Adipose tissue (tissue), 3 donors: ENCODE data around the gene HS2ST1. TPM values are rescaled to one million over a fixed set of nuclear protein-coding genes. Genes with fewer than 3 reads are reported as not detected.
"Not testable (repeated sequence)": the region's sequence is repeated elsewhere in the genome, so short reads cannot be mapped to it uniquely, and the experiment has no call there.

ENCODE experiments used
- H3K27ac ChIP-seq: one replicate; pipeline ENCODE4 v1.5.1; 2013; ENCODE audit warnings: low read depth, low read length
- WGBS, 3 donors: extraction: QIAGEN DNeasy Blood & Tissue Kit; methylation state at CpG; one replicate each; pipeline ENCODE4 v1.1.7; 2013; 5-methylcytosine and 5-hydroxymethylcytosine counted together
- polyA plus RNA-seq, 3 donors: library from polyadenylated mRNA; stranded (reverse); fragments of 200-250 nt; gene quantifications; one replicate each; pipeline ENCODE4 v1.2.3, GENCODE V29; 2013
- donor health status: healthy with polysubstance abuse.
- donor health status: Bipolar disorder and iron deficiency.
- donor health status: healthy.

Gene HS2ST1
- polyA plus RNA-seq, 3 donors, result 4.6 to 7.0 (median 4.9) TPM

- H3K27ac ChIP-seq, result no peak overlapping the region
- 90 to 92% (median 90%) methylated on average over 4 of the region's 4 CpGs for WGBS, 3 donors
Observed at GRCh38 chr1:86993269-86993985, 79.0 kb downstream of the HS2ST1 start.

GRCh38 chr1:86994061-86994460, 79.6 kb downstream of the HS2ST1 start:
- no peak overlapping the region for H3K27ac ChIP-seq

- 69 to 79% (median 70%) methylated on average over 1 of the region's 1 CpG for WGBS, 3 donors
Observed at GRCh38 chr1:86997538-86997937, 83.1 kb downstream of the HS2ST1 start.

GRCh38 chr1:86998280-86998679, 83.8 kb downstream of the HS2ST1 start:
- H3K27ac ChIP-seq, result no peak overlapping the region
- 95 to 98% (median 97%) methylated on average over 3 of the region's 3 CpGs for WGBS, 3 donors

More at GRCh38 chr1:86997538-86997937, 83.1 kb downstream of the HS2ST1 start:
- H3K27ac ChIP-seq, result no peak overlapping the region

GRCh38 chr1:86998727-86999126, 84.3 kb downstream of the HS2ST1 start:
- H3K27ac ChIP-seq, result no peak overlapping the region

- H3K27ac ChIP-seq, result no peak overlapping the region
- WGBS, 3 donors, result 39 to 52% (median 43%) methylated on average over 2 of the region's 2 CpGs
Observed at GRCh38 chr1:87000460-87000859, 86.0 kb downstream of the HS2ST1 start.

- no peak overlapping the region for H3K27ac ChIP-seq
- WGBS, 3 donors, result 88 to 98% (median 90%) methylated on average over 1 of the region's 1 CpG
Observed at GRCh38 chr1:87004857-87005256, 90.4 kb downstream of the HS2ST1 start.

GRCh38 chr1:87007323-87007722, 92.9 kb downstream of the HS2ST1 start:
- no peak overlapping the region for H3K27ac ChIP-seq
- WGBS, 3 donors, result 94 to 98% (median 97%) methylated on average over 1 of the region's 1 CpG

GRCh38 chr1:87013385-87013784, 99.0 kb downstream of the HS2ST1 start:
- H3K27ac ChIP-seq, result not testable (repeated sequence)

- no peak overlapping the region for H3K27ac ChIP-seq
- 51 to 67% (median 65%) methylated on average over 4 of the region's 4 CpGs for WGBS, 3 donors
Observed at GRCh38 chr1:87017998-87018672, 103.7 kb downstream of the HS2ST1 start.

GRCh38 chr1:87023326-87023725, 108.9 kb downstream of the HS2ST1 start:
- no peak overlapping the region for H3K27ac ChIP-seq
- 0 to 46% (median 0%) methylated on average over 1 of the region's 1 CpG for WGBS, 3 donors

GRCh38 chr1:87024936-87025540, 110.6 kb downstream of the HS2ST1 start:
- 89 to 91% (median 90%) methylated on average over 2 of the region's 2 CpGs for WGBS, 3 donors
- no peak overlapping the region for H3K27ac ChIP-seq

GRCh38 chr1:87027561-87027960, 113.1 kb downstream of the HS2ST1 start:
- H3K27ac ChIP-seq, result not testable (repeated sequence)
- WGBS, 3 donors, result 75 to 80% (median 76%) methylated on average over 4 of the region's 4 CpGs

GRCh38 chr1:87028576-87028975, 114.1 kb downstream of the HS2ST1 start:
- WGBS, 3 donors, result 61 to 86% (median 71%) methylated on average over 2 of the region's 2 CpGs
- H3K27ac ChIP-seq, result no peak overlapping the region

GRCh38 chr1:87030740-87031690, 116.6 kb downstream of the HS2ST1 start:
- WGBS, 3 donors, result 88 to 95% (median 92%) methylated on average over 9 of the region's 9 CpGs
- H3K27ac ChIP-seq, result no peak overlapping the region

GRCh38 chr1:87034351-87034750, 119.9 kb downstream of the HS2ST1 start:
- 89 to 95% (median 94%) methylated on average over 2 of the region's 2 CpGs for WGBS, 3 donors
- H3K27ac ChIP-seq, result no peak overlapping the region

- 99% methylated on average over 3 of the region's 3 CpGs for WGBS, 3 donors
- no peak overlapping the region for H3K27ac ChIP-seq
Observed at GRCh38 chr1:87039096-87039495, 124.7 kb downstream of the HS2ST1 start.

- no peak overlapping the region for H3K27ac ChIP-seq
- WGBS, 3 donors, result 76 to 83% (median 77%) methylated on average over 4 of the region's 4 CpGs
Observed at GRCh38 chr1:87042111-87042811, 127.8 kb downstream of the HS2ST1 start.
